HG02588 (cell line): ENCODE results near the gene CAMK1D.

ENCODE experiments used
- ATAC-seq: cut with Tn5 transposase; IDR thresholded peaks from one replicate; pipeline ENCODE4 v1.9.1; 2021; ENCODE audit warnings: mild to moderate bottlenecking, moderate library complexity; ENCODE audit not compliant: unreplicated experiment

Gene CAMK1D

DNA sequence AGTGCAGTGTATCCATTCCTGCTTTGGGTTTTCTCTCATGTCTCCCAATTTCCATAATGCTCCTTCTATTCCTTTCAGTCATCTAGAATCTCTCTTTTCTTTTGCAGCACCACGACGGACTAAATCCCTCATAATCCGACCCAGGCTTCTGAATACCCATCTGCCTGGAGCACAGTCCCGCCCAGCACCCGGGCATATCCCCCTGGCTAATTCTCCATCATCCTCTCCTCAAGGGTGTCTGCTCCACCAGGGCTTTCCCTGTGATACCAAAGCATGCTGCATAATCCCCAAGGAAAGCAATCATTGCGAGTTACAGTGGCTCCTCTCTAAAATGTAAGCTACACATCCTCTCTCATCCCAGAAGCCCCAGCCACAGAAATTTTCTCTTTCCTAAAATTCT is 330.3 kb downstream of the CAMK1D start:
- ATAC-seq: no peak

DNA sequence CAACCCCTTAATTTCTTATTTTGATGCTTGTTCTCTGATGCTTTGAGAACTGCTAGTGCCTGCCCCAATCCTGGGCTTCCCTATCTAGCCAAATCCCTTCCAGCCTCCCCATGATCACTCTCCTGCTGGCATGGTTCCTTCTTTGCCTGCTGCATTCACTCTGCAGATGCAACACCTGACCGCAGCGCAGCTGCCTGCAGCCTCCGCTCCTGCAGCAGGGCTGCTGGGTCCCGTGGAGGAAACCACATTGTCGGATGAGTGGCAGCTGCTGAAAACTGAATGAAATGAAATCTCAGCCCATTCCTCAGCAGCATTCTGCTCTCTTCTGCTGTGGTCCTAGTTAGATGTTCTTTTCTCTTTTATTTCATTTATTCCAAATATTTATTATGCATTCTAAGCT is 331.9 kb downstream of the CAMK1D start:
- ATAC-seq: no peak

DNA sequence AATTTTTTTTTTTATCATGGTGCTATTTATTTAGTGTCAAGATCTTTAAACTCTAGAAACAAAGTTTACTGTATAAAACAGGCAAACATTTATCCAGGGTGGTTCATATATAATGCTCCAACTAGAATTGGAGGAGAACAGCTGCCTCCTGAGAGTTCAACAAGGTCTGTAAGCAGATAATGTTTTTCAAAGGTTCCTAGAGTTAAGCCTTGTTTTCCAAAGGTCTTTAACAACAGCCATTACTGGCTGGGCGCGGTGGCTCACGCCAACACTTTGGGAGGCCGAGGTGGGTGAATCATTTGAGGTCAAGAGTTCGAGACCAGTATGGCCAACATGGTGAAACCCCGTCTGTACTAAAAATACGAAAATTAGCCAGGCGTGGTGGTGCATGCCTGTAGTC is 335.4 kb downstream of the CAMK1D start:
- no peak for ATAC-seq

DNA sequence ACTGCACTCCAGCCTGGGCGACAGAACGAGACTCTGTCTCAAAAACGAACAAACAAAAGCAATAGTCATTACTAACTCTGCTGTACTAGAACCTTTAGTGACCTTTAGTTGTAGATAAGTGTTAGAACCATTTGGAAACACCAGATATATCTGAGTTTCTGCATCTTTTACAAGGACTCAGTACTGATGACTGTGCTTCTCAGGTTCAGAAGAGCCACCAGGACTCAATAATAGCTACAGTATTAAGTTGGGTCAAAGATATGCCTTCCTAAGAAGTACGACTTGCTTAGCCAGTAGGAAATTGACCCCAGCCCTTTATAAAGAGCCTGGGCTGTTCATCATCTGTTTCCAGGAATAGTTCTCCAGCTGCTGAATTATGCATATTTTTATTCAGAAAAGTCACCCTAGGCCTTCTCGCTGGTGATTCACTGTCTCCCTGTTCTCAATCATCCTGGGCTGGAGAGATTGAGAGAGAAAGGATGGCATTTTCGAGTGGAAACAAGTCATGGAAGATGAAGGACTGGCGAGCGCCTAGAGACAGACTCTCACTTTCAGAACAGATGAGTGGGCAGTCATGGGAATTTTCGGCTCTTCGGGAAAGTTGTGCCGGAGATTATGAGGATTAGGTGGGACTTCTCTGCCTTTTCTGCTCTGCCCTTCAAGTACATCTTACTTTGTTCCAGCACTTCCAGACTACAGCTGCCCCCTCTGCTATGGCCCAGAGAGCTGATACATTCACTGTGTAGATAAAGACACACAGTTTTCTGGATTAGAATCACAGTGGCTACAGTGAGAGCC is 336.1 kb downstream of the CAMK1D start:
- ATAC-seq: no peak

DNA sequence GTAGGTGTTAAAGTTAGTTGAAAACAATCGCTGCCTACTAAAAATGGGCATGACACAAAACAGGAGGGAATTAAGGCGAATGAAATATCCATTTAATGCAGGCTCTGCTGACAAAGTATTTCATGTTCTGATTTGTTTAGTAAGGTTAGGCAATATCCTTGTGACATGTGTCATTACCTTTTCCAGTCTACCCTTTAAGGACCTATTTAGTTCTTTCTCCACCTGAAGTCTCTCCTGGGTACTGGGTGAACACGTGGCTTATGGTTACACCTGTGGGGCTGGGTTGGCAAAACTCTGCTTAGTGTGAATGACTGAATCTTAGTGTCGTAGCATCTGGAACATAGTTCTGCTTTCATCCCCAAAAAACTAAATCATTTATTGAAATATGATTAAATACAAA is 338.6 kb downstream of the CAMK1D start:
- ATAC-seq: no peak

DNA sequence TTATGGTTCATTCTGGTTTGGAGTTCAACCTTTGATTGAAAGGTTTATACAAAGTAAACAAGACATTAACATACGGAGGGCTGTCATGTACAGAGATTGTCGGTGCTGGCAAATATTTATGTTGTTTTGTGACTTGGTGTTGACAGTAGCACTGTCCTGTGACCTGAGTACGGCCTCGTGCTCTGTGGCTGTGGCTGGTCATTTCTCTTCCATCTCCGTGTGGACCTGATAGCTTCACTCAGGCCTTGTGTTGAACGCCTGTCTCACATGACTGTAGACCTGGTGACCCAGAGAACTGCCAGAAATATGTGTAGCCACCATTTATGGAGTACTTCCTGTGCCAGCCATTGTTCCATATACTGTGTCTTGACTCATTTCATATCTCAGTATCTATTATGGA is 340.5 kb downstream of the CAMK1D start:
- no peak for ATAC-seq

DNA sequence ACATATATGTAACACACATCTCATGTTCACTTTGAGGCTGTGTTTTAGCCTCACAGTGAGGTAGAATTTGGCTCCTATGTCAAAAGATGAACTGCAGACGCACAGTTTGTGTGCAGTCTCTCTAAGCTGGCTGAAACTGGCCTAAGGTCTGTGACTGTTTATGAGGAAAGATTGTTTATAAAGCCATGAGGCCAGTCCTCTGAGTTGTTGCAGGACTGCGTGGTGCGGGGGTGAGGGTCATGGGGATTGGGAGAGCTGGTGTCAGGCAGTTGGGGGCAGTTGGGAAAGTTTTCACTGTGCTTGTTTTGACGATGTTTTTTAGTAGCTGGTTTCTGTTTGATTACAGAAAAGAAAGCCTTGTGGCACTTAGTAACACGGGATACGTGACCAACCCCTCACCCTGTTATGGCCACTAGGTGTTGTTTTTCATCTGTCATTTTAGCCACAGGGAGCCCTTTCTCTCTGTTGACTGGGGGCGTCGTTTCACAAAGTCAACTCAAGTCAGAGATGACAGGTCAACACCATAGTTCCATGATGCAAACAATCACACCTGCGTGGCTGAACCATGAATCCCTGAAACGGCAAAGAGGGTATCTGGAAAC is 341.3 kb downstream of the CAMK1D start:
- no peak for ATAC-seq

DNA sequence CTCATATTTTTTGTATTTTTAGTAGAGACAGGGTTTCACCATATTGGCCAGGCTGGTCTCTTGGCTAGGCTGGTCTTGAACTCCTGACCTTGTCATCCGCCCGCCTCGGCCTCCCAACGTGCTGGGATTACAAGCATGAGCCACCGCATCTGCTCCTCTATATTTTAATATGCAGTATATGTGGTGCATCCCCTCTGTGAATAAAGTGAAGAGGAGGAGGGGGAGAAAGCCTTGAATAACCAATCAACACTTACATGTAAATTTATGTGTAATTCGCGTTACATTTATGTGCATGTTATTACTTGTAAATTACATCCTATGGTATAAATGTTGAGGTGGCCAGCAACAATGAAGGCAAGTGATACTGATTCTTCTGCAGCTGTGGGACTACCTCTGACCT is 342.2 kb downstream of the CAMK1D start:
- no peak for ATAC-seq

DNA sequence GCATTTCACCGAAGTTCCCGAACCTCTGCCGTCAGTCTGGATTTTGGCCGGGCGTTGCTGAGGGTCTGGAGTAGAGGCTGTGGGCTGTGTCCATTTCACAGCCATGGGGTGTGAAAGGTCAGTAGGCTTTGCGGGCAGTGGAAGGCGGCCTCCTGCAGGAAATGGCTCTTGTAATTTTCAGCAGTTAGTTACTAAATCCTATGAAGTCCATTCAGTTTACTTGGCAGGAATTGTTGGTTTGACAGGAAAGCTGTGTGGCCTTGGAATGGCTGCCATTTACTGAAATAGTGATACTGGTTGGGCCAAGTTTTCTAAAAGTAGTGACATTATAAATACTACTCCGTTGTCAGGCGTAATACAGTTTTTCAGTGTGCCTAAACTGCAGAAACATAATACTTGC is 348.4 kb downstream of the CAMK1D start:
- ATAC-seq: no peak

DNA sequence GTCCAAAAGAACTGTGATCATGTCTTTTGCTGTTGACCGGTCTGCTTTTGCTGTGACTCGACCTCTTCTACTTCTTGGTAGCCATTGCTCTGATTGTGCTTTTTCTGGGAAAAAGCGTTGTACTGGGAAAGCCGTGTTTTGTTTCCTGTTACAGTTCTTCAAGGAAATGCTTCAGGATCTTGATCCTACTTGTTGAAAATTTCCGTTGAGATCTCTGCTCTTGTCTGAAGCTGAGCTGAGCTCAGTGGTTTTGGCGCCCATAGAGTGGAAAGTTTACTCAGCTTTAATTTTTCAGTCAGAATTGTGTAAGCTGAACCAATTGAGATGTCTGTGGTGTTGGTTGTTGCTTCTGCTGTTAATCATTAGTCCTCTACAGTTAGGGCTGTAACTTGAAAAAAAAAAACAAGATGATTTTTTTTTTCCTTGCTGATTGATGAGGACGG is 349.9 kb downstream of the CAMK1D start:
- ATAC-seq: no peak

DNA sequence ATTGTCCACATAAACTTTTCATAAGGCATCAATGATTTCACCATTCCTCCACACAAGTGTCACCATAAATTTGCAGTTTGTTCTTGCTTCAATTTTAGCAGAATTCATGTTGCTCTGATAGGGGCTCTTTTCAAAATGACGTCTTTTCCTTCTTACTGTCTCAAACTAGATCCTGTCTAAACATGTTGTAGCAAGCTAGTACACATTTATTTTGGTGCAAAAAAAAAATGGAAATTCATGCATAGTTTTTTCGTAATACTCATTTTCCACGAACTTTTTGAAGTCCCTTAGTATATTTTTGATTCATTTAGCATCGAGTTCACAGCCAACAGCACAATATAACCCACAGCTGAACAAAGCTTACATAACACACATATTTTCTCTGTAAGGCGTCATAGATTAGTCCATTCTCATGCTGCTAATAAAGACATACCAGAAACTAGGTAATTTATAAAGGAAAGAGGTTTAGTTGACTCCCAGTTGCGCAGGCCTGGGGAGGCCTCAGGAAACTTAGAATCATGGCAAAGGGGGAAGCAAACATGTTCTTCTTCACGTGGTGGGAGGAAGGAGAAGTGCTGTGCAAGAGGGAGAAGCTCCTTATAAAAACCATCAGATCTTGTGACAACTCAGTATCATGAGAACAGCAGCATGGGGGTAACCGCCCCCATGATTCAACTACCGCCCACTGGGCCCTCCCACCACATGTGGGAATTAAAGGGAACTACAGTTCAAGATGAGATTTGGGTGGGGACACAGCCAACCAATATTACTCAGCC is 350.6 kb downstream of the CAMK1D start:
- no peak for ATAC-seq

DNA sequence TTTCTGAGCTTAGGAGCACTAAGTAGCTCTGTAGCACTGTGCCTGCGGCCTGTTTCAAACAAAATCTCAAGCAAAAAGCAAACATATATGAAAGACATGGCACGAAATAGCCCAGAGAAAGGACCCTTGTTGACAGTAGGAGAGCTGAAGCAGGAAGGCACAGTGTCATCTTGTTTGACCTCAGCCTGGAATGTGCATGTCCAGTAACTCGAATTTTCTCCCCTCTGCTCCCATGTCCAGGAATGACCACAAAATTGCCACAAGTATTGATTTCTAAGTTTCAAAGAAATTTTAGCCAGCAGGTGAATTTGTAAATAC is 351.2 kb downstream of the CAMK1D start:
- ATAC-seq: no peak

DNA sequence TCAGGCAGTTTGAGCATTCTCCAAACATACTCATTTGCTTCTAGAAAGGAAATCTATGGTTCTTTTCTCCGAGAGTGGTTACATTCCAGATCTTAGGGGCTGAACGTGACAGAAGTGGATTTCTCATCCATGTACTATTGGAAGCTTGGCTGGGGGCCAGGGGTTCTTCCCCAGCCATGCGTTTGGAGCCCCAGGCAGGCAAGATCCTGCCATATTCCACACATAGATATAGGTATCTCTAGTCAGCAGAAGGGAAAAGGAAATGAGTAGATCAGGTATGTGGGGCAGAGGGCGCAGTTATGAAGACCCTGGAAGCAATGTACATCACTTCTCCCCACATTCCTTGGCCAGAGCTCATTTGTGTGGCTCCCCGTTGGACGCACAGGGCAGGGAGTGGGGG is 352.3 kb downstream of the CAMK1D start:
- no peak for ATAC-seq

DNA sequence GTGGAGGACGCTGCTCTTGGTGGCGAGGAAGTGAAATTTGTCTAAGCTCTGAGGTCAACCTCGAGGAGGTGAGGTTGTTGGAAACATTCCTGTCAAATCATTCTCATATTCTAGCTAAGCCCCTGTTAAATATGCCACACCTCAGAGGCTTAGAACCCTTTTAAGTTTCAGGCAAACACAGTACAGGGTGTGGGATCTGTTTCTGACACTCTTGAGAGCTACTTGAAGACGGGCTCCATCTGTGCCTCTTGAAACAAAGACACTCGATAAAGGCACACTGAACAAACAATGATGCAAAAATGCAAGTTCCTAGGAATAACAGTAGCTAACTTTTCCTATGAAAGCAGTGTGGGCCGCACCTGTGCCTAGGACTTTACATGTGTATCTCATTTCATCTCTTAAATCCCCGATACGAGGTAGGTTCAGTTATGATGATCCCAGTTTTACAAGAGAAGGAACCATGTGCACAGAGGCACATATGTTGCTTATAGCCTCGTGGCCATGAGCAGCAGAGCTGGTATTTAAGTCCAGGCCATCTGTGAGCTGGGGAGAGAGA is 352.9 kb downstream of the CAMK1D start:
- no peak for ATAC-seq

DNA sequence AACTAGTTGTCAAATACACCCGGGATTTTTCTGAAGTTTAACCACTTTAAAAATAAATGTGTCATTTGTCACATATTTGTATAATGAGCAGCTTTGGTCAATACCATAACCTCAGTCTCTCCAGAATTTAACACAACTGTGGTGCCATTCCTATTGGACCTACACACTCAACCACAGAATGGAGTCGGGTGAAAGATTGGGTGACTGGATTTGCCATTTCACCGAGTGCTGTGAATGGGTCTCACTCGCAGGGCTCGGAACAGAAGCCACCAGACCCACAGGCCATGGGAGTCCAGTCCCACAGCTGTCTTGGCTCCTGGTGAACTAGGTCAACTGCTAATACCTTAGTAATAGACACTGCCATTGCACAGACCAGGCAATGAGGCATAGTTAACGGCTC is 353.8 kb downstream of the CAMK1D start:
- ATAC-seq: no peak

DNA sequence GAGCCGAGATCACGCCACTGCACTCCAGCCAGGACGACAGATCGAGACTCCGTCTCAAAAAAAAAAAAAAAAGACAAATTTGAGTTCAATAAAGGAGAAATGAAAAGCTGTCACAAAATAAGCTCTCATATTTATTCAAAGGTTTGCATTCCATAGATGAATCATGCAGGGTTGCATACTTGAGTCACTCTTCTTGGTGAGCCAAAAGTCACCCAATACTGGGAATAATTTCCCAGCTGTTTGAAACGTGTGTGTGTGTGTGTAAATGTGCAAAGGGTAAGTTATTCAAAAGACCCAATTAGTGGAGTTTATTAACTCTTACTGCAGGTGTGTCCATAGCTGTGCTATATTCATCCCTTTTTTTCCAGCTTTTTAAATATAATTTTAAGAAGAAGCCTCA is 354.5 kb downstream of the CAMK1D start:
- no peak for ATAC-seq

DNA sequence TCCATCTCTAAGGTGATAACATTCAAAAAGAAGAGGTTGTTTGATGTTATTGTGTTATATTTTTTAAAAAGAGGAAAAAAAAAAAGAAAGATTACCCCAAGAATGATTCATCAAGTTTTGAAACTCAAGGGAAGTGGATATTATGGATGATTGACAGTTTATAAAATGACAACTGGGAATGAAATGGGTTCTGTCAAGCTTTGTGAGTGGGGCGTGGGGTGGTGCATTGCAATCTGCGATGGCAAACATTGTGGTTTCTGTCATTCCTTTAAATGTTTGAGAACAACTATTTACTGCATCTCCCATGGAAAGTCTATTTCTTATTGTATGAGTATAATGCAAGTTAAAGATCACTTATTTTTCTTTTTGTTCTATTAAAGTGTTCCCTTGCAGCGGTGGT is 355.1 kb downstream of the CAMK1D start:
- ATAC-seq: no peak

DNA sequence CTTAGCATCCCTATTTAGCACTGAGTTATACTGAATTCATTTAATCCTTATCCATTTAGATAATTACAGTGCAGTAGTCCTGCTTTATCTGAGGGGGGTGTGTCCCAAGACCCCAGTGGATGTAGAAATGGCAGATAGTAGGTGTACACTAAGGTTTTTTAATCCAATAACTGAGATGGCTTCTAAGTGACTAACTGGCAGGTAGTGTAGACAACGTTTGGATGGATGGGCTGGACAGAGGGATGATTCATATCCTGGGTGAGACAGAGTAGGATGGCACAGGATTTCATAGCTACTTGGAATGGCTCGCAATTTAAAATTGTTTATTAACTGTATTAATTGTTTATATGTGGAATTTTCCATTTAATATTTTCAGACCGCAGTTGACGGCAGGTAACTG is 356.6 kb downstream of the CAMK1D start:
- ATAC-seq: no peak

DNA sequence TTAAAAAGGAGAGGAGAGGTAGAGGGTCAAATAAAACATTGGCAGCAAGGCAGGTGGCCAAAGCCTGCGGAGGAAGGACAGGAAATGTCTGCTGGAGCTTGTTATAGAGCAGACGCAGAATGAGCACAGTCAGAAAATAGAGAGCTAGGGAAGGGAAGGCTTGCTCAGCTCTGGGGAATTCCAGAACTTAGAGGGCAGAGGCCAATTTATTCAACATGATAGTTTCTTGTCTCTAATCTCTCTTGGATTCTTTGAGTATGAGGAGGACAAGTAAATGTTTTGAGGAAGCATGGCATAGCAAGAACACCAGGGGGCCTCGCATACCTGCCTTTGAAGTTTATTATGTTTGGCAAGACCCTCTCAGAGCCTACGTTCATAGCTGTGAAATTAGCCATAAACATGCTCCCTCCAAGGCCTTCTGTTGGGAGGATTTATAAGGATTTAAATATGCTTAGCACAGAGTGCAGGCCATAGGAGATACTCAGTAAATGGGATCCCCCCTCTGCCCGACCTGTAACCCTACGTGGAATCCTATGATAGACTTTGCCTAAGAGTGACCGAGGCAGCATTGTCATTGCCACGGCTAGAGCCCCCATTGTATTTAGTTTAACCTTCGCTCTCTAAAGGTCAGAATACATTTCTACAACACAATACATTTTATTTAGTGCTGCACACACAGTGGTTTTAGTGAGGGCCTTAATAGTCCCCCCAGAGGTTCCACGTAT is 358.3 kb downstream of the CAMK1D start:
- ATAC-seq: no peak

DNA sequence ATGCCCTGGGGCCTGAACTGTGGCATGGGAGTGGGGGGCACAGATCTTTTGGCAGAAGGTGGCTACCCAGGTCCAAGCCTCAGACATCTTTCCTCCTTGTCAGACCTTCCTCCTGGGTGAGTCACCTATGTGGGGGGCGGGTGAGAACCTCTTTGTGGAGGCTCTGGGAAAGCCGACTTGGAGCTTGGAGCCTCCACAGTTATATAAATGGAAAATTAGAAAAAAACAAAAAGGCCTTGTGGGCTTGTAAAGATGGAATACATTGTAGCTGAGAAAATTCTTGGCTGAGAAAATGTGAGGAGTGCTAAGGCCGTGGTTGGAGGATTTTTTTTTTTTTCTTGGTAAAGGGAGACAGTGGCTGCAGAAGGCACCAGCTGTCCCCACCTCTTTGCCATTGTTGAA is 359.7 kb downstream of the CAMK1D start:
- ATAC-seq: no peak

DNA sequence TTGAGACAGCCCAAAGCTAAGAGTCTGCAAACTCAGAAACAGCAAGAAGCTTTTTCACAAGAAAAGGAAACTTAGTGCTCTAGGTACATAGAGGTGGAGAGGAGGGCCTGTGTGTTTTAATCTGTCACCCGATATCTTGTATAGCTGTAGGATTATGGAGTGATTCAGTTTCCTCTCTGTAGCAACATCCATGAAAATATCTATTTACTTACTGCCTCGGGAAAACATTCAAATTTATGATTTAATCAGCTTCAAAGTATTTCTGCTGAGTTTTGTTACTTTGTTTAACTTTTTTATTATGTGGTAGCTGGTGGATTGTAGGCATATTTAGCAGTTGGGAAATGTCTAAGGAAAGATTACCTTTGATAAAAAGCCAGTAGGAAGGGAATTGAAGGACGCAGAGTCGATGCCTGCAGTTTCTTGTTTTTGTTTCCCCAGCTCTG is 360.2 kb downstream of the CAMK1D start:
- ATAC-seq: no peak
